ENCODE results near the gene TLR2. TPM values are rescaled to one million over a fixed set of nuclear protein-coding genes. Genes with fewer than 3 reads are reported as not detected.

The TLR2 gene
- total and polyA plus RNA-seq, 10 of the 15 experiments (the other 5 are each of a cell fraction or from before 2014, with no cell fraction given): under 0.01 to 0.19 (median 0.06) TPM; not detected in 4

DNA sequence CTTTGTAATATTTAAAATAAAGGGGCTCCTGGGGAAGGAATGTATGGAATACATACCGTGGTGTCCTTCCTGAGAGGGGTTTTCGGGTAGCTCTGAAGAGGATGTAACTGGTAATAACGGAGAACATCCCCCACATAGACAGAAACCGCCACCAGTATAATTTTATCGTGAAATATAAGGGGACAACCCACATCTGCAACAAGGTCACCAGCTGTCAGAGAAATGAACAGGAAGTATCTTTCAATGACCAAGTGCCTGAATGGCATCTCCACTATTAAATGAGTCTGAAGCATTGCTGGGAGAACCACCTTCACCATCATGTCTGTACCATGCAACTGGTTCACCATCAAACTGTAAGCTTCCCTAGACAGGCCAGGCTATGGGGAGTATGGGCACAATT, 44.1 kb downstream of the TLR2 start (continued):
- TF ChIP-seq RFX5 (IDR thresholded peaks at IDR 0.05; ENCODE audit: low read depth, low read length) (no peak), GATAD2B (conservative IDR thresholded peaks at IDR 0.05; ENCODE audit: low read depth) (no peak), SREBF2 (IDR thresholded peaks at IDR 0.05; ENCODE audit: low read length) (no peak)
- TF ChIP-seq, protein P1, sequence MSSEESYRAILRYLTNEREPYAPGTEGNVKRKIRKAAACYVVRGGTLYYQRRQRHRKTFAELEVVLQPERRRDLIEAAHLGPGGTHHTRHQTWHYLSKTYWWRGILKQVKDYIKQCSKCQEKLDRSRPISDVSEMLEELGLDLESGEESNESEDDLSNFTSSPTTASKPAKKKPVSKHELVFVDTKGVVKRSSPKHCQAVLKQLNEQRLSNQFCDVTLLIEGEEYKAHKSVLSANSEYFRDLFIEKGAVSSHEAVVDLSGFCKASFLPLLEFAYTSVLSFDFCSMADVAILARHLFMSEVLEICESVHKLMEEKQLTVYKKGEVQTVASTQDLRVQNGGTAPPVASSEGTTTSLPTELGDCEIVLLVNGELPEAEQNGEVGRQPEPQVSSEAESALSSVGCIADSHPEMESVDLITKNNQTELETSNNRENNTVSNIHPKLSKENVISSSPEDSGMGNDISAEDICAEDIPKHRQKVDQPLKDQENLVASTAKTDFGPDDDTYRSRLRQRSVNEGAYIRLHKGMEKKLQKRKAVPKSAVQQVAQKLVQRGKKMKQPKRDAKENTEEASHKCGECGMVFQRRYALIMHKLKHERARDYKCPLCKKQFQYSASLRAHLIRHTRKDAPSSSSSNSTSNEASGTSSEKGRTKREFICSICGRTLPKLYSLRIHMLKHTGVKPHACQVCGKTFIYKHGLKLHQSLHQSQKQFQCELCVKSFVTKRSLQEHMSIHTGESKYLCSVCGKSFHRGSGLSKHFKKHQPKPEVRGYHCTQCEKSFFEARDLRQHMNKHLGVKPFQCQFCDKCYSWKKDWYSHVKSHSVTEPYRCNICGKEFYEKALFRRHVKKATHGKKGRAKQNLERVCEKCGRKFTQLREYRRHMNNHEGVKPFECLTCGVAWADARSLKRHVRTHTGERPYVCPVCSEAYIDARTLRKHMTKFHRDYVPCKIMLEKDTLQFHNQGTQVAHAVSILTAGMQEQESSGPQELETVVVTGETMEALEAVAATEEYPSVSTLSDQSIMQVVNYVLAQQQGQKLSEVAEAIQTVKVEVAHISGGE (CRISPR knock-in tag; IDR thresholded peaks at IDR 0.05): no peak

DNA sequence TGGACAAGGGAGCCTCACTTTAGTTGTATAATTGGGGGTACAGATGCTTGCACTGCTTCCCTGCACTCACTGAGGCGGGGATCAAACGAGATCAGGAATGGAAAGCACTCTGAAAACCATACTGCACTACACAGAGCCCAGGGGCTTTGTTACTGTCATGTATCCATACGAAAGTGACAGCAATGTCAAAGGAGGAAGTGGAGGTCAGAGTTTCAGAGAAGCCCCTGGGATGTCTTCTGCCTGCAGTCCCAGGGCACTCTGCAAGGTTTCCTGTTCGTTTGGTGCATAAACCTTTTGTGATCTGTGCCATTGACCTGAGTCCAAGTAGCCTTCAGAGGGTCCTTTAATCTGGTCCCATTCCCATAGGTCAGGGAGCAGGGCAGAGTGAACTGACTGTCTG, 44.6 kb downstream of the TLR2 start:
- no peak overlapping the region for H2AFZ ChIP-seq (ENCODE audit: control insufficient read depth, low read depth, low read length)
- no peaks in the 10 kb centered on the region for H3K9me3 ChIP-seq (replicated peaks; ENCODE audit: control insufficient read depth, insufficient read depth, low read length)
- ChIA-PET POLR2A (no interaction called here), CTCF (no interaction called here), SMC1A (ENCODE audit: uncharacterized antibody, unreplicated experiment) (interaction anchor here (1.1 to 2.0 kb wide), 2 partner anchors 34 to 85 kb away, joined by 3 to 4 read pairs; no protein-coding TSS in a partner anchor), RAD21 (ENCODE audit: unreplicated experiment) (no interaction called here)
- H3K4me2 ChIP-seq (ENCODE audit: control insufficient read depth, insufficient read depth): no peak overlapping the region
- H3K36me3 ChIP-seq (ENCODE audit: control insufficient read depth in 2 of 2, insufficient read depth in 2 of 2, low read length in 1 of 2): no peaks in the 10 kb centered on the region
- no peaks in the 10 kb centered on the region for H3K27me3 ChIP-seq (replicated peaks in 1 of 2; ENCODE audit: control insufficient read depth in 2 of 2, insufficient read depth in 2 of 2, low read length in 1 of 2)
- H3K79me2 ChIP-seq (ENCODE audit: control insufficient read depth, insufficient read depth, low read length): no peaks in the 10 kb centered on the region
- peak; percentile 76 for TF ChIP-seq SPI1 (IDR thresholded peaks at IDR 0.05; ENCODE audit: borderline replicate concordance, insufficient read depth, low read depth, low read length)
- TF ChIP-seq, protein P2, sequence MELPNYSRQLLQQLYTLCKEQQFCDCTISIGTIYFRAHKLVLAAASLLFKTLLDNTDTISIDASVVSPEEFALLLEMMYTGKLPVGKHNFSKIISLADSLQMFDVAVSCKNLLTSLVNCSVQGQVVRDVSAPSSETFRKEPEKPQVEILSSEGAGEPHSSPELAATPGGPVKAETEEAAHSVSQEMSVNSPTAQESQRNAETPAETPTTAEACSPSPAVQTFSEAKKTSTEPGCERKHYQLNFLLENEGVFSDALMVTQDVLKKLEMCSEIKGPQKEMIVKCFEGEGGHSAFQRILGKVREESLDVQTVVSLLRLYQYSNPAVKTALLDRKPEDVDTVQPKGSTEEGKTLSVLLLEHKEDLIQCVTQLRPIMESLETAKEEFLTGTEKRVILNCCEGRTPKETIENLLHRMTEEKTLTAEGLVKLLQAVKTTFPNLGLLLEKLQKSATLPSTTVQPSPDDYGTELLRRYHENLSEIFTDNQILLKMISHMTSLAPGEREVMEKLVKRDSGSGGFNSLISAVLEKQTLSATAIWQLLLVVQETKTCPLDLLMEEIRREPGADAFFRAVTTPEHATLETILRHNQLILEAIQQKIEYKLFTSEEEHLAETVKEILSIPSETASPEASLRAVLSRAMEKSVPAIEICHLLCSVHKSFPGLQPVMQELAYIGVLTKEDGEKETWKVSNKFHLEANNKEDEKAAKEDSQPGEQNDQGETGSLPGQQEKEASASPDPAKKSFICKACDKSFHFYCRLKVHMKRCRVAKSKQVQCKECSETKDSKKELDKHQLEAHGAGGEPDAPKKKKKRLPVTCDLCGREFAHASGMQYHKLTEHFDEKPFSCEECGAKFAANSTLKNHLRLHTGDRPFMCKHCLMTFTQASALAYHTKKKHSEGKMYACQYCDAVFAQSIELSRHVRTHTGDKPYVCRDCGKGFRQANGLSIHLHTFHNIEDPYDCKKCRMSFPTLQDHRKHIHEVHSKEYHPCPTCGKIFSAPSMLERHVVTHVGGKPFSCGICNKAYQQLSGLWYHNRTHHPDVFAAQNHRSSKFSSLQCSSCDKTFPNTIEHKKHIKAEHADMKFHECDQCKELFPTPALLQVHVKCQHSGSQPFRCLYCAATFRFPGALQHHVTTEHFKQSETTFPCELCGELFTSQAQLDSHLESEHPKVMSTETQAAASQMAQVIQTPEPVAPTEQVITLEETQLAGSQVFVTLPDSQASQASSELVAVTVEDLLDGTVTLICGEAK (IDR thresholded peaks at IDR 0.05; ENCODE audit: borderline replicate concordance): no peak
- ATAC-seq (peak; percentile 64), DNase-seq (ENCODE audit: low read depth, low spot score) (no peak), FAIRE-seq (no peak)
- BruUV-seq (replicated peaks): no TSS peak
- H3K4me3 ChIP-seq: no peak overlapping the region
- no peak overlapping the region for H3K27ac ChIP-seq (ENCODE audit: control insufficient read depth, insufficient read depth)
- in situ Hi-C loops (cut with MboI) (no loop called here), intact Hi-C loops (cut with micrococcal nuclease; ENCODE audit: unreplicated experiment) (no loop called here)
- peaks cover 9% of the 10 kb centered on the region; the same call in 1 of the 2 replicates for H3K4me1 ChIP-seq (ENCODE audit: control insufficient read depth, insufficient read depth, low read length)
- H4K20me1 ChIP-seq (ENCODE audit: control insufficient read depth, insufficient read depth): no peaks in the 10 kb centered on the region
- no peak overlapping the region for H3K9ac ChIP-seq (ENCODE audit: control insufficient read depth, insufficient read depth, low read length)
- WGBS (ENCODE audit: insufficient coverage, insufficient replicate concordance, low lambda C conversion rate, missing lambda C conversion rate): 2% methylated on average over 4 of the region's 4 CpGs

All from GM12878 (cell line).